HUDEP-2 (cell line): ENCODE data around the gene KDM3B.

Experiments
- DNase-seq, 76 experiments: peaks; one replicate each; lab custom pipeline; 2025; ENCODE audit not compliant: unreplicated experiment in 76 of 76; lab: John Stamatoyannopoulos, UW

KDM3B gene

GRCh38 chr5:138349852-138350562 lies 2.5 kb upstream of the KDM3B start:
- no peak for DNase-seq

GRCh38 chr5:138350563-138350890 lies 2.0 kb upstream of the KDM3B start:
- DNase-seq: no peak

- DNase-seq: no peak
These were observed 1.4 kb upstream of the KDM3B start for GRCh38 chr5:138351056-138351455.

- no peak for DNase-seq
These were observed 968 bp upstream of the KDM3B start for GRCh38 chr5:138351517-138351916.

- DNase-seq: peak in 47 of 76 experiments; percentile 7 to 84 (median 46)
These were observed 456 bp downstream of the KDM3B start for GRCh38 chr5:138352722-138353559.

- DNase-seq: peak in 15 of 76 experiments; percentile 5 to 50 (median 34)
These were observed 1.1 kb downstream of the KDM3B start for GRCh38 chr5:138353560-138354080.

- DNase-seq: no peak
These were observed 1.9 kb downstream of the KDM3B start for GRCh38 chr5:138354387-138354786.

GRCh38 chr5:138354926-138355378 lies 2.5 kb downstream of the KDM3B start:
- peak in 66 of 76 experiments; percentile 8 to 77 (median 44) for DNase-seq

GRCh38 chr5:138359621-138360020 lies 7.1 kb downstream of the KDM3B start:
- peak in 5 of 76 experiments; percentile 6 to 48 (median 19) for DNase-seq

GRCh38 chr5:138360941-138361452 lies 8.5 kb downstream of the KDM3B start:
- no peak for DNase-seq

GRCh38 chr5:138364576-138364975 lies 12.1 kb downstream of the KDM3B start:
- no peak for DNase-seq

- peak in 3 of 76 experiments; percentile 8 to 14 (median 10) for DNase-seq
These were observed 14.3 kb downstream of the KDM3B start for GRCh38 chr5:138366632-138367382.

- peak in 3 of 76 experiments; percentile 6 to 22 (median 17) for DNase-seq
These were observed 16.8 kb downstream of the KDM3B start for GRCh38 chr5:138369261-138369660.

- DNase-seq: no peak
These were observed 17.2 kb downstream of the KDM3B start for GRCh38 chr5:138369706-138370105.

GRCh38 chr5:138370537-138370936 lies 18.1 kb downstream of the KDM3B start:
- DNase-seq: no peak

GRCh38 chr5:138371454-138371853 lies 19.0 kb downstream of the KDM3B start:
- DNase-seq: no peak

GRCh38 chr5:138372225-138372624 lies 19.7 kb downstream of the KDM3B start:
- no peak for DNase-seq

- DNase-seq: no peak
These were observed 20.2 kb downstream of the KDM3B start for GRCh38 chr5:138372653-138373052.

GRCh38 chr5:138382347-138382746 lies 29.9 kb downstream of the KDM3B start:
- no peak for DNase-seq

- DNase-seq: no peak
These were observed 33.2 kb downstream of the KDM3B start for GRCh38 chr5:138385660-138386059.

- no peak for DNase-seq
These were observed 33.8 kb downstream of the KDM3B start for GRCh38 chr5:138386290-138386689.
